Measurements from ENCODE around the gene UBASH3A.
A peak's percentile ranks its signal among the peaks of the same experiment; 100 is the strongest.

The UBASH3A gene

DNA sequence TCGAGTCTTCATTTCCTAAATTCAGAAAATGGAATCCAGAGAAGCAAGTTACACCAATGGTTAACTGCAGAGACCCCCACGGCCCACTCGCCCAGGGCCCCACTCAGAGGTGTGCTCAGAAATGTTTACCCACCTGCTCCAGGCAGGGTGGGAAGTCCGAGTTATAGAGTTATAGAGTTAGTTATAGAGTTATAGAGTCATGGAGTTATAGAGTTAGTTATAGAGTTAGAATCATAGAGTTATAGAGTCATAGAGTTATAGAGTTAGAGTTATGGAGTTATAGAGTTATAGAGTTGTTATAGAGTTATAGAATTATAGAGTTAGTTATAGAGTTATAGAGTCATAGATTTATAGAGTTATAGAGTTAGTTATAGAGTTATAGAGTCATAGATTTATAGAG is 31.7 kb downstream of the UBASH3A start:
- no peak for DNase-seq

DNA sequence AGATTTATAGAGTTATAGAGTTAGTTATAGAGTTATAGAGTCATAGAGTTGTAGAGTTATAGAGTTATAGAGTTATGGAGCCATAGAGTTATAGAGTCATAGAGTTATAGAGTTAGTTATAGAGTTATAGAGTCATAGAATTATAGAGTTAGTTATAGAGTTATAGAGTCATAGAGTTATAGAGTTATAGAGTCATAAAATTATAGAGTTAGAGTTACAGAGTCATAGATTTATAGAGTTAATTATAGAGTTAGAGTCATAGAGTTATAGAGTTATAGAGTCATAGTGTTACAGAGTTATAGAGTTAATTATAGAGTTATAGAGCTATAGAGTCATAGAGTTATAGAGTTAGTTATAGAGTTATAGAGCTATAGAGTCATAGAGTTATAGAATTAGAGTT is 32.1 kb downstream of the UBASH3A start:
- no peak for DNase-seq

DNA sequence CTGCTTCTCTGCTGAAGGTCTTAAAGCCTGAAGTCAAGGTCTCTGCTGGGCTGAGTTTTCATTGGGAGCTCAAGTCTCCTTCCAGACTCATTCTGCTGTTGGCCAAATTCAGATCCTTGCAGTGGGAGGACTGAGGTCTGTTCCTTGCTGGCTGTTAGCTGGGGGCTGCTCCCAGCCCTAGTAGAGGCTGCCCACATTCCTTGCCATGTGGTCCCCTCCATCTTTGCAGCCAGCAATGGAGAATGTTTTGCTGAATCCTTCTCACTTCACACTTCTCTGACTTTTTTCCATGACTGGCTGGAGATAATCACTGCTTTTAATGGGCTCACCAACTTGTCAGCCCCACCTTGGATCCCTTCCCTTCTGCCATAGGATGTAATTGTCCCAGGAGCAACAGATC is 33.2 kb downstream of the UBASH3A start:
- no peak for DNase-seq

DNA sequence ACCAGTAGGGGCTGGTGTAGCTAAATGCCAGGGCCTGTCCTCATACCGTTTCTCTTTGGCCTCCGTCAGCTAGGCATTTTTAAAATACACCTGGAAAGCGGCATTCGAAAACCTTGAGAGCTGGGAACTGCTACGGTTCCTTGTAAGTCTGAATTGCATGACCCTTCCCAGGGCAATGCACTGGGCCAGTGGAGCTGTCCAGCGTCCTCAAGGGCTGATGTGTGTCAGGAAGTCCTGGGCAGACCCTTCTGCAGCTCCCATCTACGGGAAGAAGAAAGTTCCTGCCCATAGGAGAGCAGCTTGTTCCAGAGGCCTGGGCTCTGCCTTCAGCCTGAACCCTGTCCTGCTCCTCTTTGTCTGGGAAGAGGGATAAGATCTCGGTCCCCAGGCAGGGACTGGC is 34.1 kb downstream of the UBASH3A start:
- no peak for DNase-seq

DNA sequence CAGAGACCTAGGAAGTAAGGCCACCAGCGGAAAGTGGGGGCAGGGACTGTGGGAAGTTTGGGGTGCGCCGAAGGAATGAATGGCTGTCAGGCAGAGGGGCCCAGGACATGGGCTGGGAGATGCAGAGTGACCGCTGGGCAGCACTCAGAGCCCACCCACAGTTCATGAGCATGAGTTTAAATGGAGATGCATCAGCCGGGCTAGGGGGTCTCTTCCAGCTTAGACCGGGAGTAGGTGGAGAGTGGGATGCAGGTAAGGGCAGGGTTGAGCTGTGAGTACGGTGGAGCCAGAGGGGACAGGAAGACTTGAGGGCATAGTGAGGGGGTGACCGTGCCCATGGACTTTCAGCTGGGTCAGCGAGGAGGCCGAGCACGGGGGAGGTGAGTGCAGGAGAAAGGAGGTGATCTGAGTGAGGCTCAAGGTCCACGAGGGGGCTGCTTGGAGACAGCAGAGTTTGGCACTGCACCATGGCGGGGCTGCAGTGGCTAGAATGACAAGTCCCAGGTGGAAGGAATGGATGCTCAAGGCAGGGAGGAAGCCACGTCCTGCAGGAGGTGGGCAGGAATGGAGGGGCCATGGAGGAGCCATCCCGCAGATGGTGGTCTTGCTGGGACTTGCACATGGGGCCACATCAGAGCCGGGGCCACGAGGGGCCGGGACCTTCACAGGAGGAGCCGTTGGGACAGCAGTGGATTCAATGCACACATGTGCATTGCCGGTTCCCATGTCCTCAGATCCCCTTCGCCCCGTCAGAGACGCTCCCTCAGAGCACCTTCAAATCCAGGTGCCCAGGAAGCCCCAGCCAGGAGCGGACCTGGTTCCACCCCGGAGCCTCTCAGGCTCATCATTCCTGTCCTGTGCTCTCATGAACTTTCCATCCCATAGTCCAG is 34.9 kb downstream of the UBASH3A start:
- DNase-seq, result no peak

DNA sequence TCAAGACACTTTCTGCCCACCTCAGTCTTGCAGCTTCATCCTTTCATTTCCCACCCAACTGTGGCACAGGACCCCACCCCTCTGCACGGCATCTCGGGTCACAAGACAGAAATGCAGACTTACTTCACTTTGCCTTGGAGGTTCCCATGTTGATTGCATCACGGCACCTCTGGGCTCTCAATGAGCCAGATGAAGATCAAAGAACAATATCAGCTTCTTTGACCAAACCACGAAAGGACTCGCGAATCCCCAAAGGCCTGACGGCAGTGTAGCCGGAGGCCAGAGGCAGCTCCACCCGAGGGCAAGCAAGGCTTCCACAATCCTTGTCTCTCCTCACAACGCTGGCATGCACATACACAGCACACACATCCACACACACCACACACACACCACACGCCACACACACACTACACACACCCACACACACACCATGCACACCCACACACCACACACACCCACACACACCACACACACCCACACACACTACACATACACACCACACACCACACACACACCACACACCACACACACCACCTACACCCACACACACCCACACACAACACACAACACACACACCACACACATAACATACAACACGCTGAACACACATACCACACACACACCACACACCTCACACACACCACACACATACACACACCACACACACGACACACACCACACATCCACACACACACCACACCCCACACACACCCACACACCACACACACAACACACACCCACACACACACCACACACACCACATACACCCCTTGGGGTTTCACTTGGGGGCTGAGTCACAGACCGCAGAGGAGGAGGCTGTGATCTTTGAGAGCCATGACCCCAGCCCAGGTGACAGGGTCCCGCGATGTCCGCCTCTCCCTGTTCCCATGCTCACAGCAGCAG is 35.8 kb downstream of the UBASH3A start:
- DNase-seq, result peak; percentile 23

DNA sequence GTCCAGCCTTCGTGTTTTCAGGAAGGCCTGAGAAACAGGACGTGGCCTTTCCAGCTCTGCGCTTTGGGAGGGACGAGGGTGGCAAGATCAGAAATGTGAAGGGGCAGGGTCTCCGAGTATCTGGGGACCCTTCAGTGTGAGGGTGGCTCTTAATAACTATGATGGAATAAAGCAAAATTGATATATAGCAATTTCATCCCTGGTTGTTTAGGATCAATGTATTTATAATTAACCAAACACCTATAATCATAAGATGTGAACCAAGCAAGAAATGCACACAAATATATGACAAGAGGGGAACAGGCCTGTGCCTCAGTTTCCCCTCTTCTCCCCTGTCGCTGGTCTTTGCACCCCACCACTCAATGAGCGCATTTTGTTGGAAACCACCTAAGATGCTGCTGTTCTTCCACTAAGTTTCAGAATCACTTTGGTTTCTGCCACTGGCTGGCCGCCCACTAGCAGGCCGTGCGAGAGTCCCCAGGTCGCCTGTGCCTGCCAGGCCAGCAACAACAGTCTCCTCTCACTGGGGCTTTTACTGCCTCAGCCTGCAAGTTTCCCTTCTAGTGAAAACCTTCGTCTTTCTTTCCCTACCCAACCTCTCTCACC is 36.6 kb downstream of the UBASH3A start:
- DNase-seq, result no peak

DNA sequence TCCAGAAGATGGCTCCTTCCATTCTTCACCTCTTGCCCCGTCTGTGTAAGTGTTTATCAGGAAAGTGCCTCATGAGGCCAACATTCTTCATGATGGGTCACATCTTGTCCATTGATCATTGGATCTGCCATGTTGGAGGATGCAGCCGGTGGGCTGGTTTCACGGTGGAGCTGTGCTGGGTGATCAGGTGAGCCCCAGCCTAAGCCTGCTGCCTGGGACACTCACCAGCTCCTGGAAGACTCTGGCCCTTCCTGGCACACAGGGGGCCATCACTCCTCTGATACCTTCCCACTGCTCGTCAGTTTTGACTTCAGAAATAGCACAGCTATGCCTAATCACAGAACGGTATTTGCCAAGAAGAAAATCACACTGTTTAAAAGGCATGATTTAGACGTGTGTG is 38.3 kb downstream of the UBASH3A start:
- DNase-seq, result no peak

DNA sequence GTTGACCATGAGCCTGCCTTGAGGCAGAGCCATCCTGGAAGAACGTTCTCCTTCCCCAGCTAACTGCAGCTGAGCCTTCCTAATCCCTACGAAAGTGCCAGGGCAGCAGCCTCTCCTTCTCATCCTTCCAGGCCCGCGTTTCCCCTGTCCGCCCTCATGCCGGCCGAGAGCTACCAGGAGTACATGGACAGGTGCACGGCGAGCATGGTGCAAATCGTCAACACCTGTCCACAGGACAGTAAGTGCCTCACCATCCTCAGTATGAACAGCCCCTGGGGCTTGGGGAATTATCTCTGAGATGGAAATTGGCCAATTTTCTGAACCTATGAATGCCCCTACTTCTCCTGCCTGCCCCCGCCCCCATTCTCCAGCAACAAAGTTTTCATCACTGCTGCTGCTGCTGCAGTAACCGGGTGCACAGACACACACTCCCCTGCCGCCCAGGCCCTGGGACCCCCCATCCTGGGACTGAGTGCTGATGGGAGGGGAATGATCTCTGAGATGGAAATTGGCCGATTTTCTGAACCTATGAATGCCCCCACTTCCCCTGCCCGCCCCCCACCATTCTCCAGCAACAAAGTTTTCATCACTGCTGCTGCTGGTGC is 39.6 kb downstream of the UBASH3A start:
- DNase-seq, result no peak

DNA sequence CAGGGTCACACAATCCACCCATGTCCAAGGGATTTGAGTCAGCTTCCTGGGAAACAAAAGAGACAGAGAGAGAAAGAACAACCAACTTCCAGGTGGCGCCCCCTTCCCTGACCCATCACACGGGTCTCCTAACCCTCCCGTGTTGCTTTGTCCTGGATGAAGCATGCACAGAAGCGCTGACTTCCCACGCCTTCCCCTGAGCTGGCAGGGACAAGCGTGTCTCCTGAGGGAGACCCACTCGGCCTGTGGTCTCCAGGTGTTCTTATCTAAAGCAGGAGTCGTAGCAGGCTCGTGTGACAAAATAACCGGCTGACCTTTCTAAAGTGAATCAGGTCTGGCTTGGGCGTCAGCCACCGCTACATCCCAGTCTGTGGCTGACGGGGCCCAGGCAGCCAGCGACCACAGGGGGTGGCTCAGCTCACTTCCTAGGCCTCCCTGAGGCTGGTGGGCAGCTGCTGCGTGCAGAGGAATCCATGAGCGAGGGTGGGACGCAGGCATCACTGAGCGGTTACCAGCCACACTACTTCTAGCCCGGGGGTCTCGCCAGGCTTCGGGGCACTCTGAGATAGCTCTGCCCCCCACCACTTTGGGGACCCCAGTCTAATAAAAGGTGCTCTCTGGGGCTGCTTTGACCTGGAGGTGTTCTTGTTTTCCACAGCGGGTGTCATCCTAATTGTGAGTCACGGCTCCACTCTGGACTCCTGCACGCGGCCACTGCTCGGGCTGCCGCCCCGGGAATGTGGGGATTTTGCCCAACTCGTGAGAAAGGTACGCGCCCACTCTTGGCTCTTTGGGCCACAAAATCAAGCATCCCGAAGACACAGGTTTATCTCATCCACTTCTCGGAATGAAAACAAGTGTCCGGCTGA is 40.4 kb downstream of the UBASH3A start:
- DNase-seq, result no peak

DNA sequence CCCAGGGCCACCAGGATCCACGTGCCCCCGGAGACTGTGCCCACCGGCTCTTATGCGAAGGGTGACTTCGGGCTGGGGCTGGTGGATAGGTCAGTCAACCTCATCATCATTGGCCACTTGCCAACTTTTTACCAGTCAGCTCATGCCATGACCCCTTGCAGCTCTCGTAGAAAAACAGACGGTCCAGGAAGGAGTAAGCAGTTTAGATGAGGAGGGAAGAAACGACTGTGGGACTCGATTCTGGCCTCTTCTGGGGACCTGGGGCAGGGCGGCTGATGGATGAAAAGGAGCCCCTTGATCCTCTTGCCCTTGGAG is 41.0 kb downstream of the UBASH3A start:
- DNase-seq, result no peak

DNA sequence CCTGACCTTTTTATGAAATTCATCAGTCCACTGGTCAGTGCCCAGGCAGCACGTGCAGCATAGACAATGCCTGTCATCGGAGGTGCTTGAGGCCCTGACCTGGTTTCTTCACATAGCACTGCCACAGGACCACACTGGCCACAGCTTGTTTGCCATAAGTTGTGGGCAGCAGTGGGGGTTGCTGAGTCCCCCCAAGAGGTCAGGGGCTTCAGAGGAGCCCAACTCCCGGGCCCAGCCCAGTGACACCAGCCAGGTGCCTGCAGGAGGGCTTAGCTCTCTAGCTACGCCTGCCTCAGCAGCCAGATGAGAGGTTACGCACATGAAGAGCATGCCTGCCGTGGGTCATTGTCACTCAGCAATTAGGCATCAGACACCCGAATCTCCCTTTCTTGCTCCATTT is 41.6 kb downstream of the UBASH3A start:
- no peak for DNase-seq

DNA sequence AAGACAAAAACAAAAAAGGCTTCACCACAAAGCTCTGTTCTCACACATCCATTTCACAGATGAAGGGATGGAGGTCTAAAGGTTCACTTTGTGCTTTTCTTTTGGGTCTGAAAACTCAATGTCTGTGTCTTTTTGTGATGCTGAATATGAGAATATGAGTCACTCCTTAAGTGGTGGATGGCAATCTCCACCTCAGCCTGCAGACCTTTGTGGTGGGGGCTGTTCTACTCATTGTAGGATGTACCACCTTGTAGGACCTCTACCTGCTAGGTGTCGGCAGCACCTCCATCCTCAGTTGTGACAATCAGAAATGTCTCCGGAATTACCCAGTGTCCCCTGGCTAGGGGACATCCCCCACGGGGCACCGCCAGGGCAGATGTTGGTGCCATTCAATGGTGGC is 42.8 kb downstream of the UBASH3A start:
- DNase-seq, result no peak

DNA sequence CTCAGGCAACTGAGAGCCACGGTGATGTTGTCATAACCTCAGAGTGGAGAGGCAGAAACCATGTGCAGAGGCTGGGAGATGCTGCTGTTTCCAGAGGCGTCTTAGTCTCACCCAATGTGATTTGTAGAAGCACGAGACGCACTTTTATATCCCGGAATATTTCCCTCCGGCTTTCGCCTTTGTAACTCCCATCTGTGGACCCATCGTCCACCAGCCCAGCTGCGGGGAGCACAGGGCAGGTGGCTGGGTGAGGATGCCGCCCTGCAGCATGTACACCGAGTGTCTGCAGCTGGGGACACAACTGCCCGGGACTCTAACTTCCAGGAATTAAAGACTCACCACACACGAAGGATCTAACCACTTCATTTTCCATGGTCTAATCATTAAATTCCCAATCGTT is 43.5 kb downstream of the UBASH3A start:
- no peak for DNase-seq

DNA sequence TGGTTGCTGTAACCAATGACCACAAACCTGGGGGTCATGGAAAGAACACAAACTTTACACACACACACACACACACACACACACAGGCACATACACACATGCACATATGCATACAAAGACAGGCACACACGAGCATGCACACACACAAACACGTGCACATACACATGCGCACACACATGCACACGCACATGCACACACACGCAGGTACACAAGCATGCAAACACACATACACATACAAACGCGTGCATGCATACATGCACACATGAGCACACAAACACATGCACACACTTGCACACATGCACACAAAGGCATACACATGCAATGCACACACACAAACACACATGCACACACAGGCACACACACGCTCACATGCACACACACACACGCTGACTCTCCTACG is 44.0 kb downstream of the UBASH3A start:
- no peak for DNase-seq

DNA sequence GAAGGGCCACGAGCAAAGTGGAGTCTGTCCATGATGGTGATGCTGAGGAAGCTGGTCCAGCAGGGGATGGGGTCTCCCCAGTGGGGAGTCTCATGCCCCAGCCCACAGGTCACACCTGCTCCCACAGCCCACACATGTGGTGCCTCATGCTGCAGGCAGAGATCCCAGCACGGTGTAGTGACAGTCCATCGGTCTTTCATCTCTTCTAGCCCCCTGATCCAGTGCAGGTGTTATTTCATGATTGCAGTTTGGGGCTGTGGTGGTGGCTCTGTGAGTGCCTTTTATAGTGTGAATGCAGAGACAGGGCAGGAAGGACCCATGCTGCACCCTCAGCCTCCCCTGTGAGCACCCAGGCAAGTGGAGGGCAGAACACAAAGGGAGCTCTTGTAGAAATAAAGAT is 45.0 kb downstream of the UBASH3A start:
- DNase-seq, result no peak

DNA sequence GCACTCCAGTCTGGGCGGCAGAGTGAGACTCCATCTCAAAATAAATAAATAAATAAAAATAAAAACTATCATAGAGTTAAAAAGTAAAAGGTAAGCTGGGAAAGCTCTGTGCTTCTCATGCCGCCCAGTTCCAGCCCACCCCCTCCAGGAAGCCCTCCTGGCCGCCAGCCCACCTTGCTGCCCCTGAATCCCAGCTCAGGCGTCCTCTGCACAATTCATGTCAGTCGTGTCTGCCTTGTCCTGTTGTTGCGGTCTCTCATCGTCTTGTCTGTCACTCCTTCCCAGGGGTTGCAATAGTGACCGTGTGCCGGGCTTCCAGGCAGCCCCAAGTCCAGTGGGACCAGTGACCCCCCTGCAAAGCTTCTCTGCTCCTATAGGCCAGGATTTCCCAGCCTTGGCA is 48.2 kb downstream of the UBASH3A start:
- no peak for DNase-seq

DNA sequence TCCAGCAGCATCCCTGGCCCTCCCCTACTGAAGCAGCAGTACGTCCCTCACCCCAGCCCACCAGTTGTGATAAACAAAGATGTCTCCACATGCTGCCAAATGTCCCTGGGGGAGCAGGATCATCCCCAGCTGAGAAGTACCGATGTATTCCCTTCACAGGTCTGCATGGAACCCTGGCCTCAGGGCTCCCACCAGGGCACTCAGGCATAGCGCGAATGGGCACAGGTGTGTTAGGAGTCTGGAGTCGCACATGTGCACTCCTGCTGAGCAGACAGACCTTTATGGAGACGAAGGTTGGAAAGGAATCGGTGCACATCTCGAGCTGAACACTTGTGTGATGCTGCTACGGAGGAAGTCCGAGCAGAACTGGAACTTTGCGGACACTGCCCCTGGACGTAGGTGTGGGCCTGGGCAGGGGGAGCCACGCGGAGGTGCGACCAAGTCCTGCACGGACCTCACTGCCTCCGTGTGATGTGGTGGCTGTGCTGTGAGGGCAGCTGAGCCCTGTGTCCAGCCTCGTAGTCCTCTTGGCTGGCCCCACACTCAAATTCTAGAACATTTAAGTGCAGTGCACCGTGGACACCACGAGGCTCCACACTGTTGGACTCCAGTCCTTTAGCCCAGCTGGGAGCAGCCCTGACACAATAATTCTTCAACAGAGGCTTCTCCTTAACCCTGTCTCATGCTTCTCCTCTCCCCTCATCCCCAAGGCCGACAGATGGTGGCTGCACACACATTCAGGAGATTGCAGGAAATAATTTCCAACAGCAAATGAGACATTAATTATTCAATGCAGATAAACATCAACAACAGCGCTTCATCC is 48.9 kb downstream of the UBASH3A start:
- no peak for DNase-seq

DNA sequence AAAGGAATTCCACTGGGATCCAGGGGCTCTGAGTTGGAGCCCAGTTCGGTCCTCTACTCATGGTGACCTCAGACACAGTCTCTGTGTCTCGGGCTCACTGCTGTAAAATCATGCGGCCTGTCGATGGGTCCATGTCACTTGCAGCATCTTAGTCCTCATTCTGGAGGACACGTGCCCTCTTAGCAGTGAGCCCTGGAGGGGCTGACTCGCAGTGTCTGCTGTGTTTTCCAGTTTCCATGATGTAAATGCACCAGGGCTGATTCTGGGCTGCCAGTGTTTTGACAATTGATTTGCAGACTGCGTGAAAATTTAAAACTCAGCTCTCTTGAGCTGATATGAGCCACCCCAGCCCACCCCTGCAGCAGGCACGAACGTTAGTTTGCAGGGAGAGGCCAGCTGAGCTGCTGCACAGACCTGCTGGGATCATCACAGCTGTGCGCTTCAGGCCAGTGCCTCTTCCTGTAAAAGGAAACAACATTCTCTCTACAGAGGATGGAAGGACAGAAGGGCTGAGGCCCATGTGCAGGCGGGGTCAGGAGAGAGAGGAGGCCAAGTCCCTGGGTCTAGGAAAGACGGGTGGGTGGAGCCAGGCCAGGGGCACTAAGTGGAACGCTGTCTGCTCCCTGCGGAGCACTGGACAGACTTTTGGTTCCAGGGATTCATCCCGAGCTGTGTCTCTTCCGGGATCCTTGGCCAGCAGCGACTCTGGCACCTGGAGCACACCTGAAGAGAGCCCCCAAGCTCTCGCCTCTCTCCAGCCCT is 49.7 kb downstream of the UBASH3A start:
- DNase-seq, result no peak

DNA sequence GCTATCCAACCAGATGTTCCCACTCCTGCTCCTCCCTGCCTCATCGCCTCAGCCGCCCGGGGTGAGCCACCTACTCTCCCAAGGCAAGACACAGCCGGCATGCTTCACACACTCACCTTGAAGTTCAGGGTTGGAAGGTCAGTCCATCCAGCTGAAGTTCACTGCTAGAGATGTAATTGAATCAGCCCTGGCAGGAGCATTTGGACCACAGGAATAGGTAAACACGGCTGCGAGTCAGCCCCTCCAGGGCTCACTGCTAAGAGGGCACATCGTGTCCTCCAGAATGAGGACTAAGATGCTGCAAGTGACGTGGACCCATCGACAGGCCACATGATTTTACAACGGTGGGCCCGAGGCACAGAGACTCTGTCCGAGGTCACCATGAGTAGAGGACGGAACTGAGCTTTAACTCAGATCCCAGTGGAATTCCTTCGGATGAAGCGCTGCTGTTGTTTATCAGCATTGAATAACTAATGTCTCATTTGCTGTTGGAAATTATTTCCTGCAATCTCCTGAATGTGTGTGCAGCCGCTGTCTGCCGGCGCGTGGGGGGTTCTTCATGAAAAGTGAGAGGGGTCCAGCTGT is 50.4 kb downstream of the UBASH3A start:
- DNase-seq, result no peak
